GM21737 (cell line): Measurements from ENCODE around the gene OSMR.

Experiments
- ATAC-seq: cut with Tn5 transposase; IDR thresholded peaks from one replicate; pipeline ENCODE4 v1.9.1; 2021; ENCODE audit warnings: mild to moderate bottlenecking, moderate library complexity; ENCODE audit not compliant: unreplicated experiment

The OSMR gene

DNA sequence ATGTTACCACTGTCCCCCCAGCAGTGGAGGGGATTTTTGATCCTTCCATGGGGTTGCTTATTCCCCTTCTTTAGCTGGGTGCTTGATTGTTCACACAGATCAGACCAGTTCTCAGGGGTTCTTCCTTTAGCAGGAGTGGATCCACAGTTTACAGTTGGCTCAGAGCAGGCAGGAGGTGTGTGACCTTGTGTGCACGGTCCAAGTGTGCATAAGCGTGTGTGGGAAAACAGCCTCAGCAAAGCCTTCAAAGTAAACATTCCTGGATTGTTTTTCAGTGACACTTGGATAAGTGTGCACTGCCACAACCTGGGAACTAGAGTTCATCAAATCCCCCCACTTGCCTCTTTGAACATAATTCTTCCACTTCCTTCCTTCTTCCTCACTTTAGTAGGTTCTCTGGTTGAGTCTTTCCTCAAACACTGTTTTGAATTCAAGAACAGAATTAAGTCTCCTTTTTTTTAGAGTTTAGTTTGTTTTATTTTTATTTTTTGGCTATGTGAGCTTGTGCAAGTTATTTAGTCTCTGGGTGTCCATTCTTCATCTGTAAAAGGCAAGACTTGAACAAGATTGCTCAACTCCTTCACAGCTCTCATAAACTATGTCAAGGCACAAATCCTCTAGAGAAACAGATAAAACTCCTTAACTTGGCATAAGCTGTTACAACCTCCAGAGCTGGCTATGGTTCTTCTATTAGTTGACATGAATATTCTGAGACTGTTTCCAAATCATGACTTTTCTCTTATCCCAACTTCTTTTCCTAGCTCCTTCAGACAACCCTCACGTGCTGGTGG is 78.0 kb downstream of the OSMR start:
- ATAC-seq = no peak

- no peak for ATAC-seq
Measured at GRCh38 chr5:38925154-38925925, 79.5 kb downstream of the OSMR start.

DNA sequence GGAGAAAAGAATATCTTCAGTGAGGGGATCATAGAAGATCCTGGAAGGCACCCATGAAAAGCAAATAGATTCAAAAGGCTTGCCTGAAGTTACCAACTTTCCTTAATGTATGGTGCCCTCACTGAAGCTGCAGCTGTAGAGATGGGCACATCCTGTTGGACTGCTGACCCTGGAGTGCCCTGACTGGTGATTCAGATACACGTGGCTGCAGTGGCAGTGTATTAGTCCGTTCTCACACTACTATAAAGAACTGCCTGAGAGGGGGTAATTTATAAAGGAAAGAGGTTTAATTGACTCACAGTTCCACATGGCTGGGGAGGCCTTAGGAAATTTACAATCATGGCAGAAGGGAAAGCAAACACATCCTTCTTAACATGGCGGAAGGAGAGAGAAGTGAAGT is 80.3 kb downstream of the OSMR start:
- no peak for ATAC-seq

- ATAC-seq = no peak
Measured at GRCh38 chr5:38927470-38927869, 81.7 kb downstream of the OSMR start.

GRCh38 chr5:38929838-38930237 is 84.0 kb downstream of the OSMR start:
- no peak for ATAC-seq

DNA sequence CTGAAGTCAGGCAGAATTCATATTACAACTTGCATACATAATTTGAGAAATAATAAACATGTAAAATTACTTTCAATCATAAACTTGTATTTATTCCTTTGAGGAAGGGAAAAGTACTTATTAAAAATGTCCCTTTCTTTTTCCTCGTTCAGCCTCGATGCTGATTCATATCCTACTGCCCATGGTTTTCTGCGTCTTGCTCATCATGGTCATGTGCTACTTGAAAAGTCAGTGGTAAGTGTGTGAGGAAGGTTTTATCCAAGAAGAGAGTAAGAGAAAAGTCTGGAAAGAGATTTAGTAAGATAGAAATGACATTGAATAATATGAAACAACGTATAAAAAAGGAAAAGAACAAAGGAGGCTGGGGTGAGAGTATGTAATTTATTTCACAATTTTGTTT is 85.9 kb downstream of the OSMR start:
- ATAC-seq = no peak

GRCh38 chr5:38932854-38933408 is 87.1 kb downstream of the OSMR start:
- no peak for ATAC-seq

- ATAC-seq = no peak
Measured at GRCh38 chr5:38935437-38935836, 89.6 kb downstream of the OSMR start.

- ATAC-seq = no peak
Measured at GRCh38 chr5:38936269-38936668, 90.5 kb downstream of the OSMR start.

- ATAC-seq = no peak
Measured at GRCh38 chr5:38938424-38938823, 92.6 kb downstream of the OSMR start.

- no peak for ATAC-seq
Measured at GRCh38 chr5:38938973-38939372, 93.2 kb downstream of the OSMR start.

DNA sequence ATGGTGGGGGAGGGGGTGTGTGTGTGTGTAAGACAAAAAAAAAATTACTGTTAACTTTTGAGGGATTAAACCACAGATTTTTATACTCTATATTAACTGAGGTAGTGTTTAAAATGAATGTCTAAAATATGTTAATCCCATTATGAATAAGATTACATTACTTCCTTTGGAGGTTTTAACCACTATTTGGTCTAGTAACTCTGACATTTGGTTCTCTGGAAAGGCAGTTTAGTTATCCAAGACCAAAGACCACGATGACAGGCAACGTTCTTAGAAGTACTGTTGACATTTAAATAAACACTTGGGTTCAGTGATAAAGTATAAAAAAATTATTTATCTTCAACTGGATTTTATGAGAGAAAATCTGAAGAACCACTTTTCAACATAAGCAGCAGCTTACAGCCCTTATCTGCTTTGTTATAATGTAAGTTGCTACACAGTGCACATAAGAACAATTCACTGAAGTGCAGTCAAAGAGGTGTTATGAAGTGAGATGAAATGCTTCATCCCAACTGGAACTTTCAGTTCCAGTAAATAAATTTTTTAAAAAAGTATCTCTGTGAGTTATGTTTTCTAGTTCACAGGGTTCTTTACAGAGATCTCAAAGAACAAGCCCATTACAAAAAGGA is 94.5 kb downstream of the OSMR start:
- no peak for ATAC-seq

GRCh38 chr5:38941912-38942311 is 96.1 kb downstream of the OSMR start:
- no peak for ATAC-seq

DNA sequence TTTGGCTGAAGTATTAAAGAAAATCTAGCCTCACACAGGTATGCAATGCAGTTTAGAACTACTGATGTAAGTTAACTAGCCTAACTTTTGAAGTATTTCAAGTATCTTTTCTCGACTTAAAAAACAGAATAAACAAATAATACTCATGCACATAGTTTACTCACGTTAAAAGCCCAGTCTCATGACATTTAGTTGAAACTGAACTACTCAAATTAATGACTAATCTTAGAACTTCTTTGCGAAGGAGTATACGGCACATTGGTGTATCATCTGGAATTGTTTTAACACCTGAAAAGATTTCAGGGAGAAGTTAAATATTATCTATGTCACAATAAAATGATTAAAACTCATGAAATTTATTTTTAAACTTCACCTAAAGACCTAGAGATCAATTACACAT is 98.5 kb downstream of the OSMR start:
- ATAC-seq = no peak

GRCh38 chr5:38948501-38948900 is 102.7 kb downstream of the OSMR start:
- no peak for ATAC-seq

DNA sequence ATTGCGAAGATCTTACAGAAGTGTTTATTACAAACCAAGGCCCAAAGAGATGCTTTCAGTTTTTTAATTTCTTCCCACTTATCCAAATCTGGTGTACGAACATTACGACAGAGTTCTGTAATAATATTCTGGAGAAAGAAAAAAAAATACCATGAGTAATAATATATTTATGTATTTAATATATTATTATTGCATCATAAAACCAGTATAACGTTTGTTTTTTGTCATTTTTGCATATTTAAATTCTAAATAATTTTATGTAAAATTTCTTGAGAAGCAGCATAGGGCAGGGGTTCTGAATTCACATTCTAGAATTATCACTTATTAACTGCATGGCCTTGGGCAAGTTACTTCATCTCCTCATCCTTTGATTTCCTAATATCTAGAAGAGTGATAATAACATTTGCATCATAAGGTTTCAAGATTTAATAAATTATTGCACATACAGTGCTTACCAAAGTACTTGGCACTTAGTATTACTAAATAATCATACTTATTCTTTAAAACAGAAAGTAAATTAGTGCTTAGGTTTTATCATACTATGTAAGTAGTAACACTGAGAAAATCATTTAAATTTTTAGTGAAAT is 107.7 kb downstream of the OSMR start:
- no peak for ATAC-seq

DNA sequence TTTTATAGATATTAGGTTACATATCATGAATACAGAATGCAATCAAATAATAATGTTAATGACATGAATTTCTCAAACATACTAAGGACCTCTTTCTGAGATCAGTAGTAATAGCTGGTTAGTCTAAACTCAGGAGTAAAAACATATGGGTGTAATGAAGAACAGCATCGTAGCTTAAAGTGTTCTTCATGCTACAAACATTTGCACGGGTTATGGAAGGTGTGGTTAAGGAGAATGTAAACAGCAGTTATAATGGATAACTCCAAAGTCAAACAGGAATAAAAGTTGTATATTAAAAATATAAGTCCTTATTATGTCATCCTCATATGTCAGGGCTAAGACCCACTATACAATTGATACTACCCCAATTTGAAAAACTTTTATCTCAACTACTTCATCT is 115.9 kb downstream of the OSMR start:
- ATAC-seq = no peak

DNA sequence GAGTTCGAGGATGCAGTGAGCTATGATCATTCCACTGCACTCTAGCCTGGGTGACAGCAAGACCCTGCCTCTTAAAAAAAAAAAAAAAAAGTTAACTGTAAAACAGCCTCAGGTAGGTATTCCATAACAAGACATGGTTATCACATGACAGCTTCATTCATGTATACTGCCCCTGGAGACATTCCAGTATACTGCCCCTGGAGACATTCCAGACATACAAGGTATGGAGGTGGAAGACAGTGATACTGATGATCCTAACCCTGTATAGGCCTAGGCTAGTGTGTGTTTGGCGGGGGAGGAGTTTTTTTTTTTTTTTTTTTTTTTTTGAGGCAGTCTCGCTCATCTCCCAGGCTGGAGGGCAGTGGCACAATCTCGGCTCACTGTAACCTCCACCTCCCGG is 122.9 kb downstream of the OSMR start:
- no peak for ATAC-seq

DNA sequence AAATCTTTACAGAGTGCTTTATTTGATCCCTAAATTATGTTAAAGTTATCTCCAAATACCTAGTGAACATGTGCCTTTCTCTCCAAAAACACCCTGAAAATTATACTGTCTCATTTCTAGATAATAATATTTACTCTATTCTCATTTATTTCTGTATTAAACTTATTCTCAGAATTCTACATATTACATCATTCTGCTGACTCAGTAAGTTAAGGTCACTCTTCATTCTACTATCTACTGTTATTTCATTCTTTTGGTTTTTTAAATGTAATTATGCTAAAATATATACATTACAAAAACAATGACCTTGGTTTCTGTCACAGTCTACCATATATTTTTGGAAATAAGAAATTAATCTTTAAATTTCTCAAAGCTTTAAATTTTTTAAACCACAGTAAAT is 132.2 kb downstream of the OSMR start:
- no peak for ATAC-seq

- no peak for ATAC-seq
Measured at GRCh38 chr5:38979535-38979934, 133.7 kb downstream of the OSMR start.
